ENCODE results near the gene NRG2.

NRG2 gene

DNA sequence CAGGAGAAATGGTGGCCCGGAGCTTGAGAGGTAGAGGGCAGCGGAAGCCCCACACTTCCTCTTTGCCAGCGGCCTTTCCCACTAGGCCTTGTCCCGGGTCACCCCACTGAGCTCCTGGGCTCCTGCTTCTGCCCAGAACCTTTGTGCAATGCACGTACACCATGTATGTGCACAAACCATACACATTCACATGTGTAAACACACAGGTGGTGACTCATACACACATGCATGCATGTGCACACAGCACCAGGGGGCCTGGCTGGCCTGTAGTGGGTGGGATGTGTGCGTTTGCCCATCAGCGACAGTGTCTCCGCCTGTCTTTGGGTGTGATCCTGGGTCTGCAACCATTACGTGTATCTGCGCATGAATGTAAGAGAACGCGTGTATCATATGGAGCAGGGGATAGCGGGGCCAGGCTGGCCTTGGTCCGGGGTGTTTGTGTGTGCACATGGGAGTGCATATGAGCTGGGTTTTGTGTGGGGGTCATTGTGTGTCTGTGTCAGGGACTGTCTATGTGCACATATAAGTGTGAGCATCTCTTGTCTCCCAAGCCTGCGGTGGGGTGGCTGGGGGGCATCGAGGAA lies 203.8 kb downstream of the NRG2 start:
- no peak for TF ChIP-seq CTCF (conservative IDR thresholded peaks at IDR 0.05; ENCODE audit: control insufficient read depth, insufficient read depth, low read depth, low read length)
- DNase-seq (ENCODE audit: low read depth), result no peak
- no peak overlapping the region for H3K4me3 ChIP-seq (ENCODE audit: control insufficient read depth, low read depth, low read length)

- DNase-seq (ENCODE audit: low read depth), result no peak
- no peak overlapping the region for H3K4me3 ChIP-seq (ENCODE audit: control insufficient read depth, low read depth, low read length)
- no peak for TF ChIP-seq CTCF (conservative IDR thresholded peaks at IDR 0.05; ENCODE audit: control insufficient read depth, insufficient read depth, low read depth, low read length)
Observed at GRCh38 chr5:139838381-139839197, 204.5 kb downstream of the NRG2 start.

GRCh38 chr5:139837711-139838380 lies 205.3 kb downstream of the NRG2 start:
- H3K4me3 ChIP-seq (ENCODE audit: control insufficient read depth, low read depth, low read length), result no peak overlapping the region
- TF ChIP-seq CTCF (conservative IDR thresholded peaks at IDR 0.05; ENCODE audit: control insufficient read depth, insufficient read depth, low read depth, low read length), result no peak
- DNase-seq (ENCODE audit: low read depth), result no peak

DNA sequence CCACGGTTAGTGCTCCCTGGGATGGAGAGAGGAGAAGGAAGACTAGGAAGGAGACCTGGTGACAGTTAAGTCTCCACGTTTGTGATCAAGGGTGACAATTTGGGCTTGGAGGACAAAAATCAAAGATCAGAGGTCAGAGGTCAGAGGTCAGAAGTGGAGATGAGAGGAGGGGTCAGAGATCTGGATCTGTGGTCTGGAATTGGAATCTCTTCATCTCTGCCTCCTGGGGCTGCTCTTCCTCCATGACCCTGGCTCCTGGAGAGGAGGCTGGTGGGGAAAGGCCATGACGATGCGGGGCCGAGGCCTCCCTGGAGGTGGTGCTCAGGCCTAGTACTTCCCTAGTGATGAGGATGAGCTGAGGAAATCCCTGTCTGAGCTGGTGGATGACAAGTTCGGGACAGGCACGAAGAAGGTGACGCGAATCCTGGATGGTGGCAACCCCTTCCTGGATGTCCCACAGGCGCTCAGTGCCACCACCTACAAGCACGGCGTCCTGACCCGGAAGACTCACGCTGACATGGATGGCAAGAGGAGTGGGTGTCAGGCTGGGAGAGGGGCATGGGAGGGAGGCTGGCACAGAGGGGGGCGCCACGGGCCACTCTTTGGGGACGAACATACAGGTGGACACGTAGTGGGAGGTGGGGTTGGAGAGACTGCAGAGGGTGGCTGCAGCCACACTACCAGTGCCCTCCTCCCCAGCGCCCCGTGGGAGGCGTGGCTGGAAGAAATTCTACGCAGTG lies 206.5 kb downstream of the NRG2 start:
- no peak overlapping the region for H3K4me3 ChIP-seq (ENCODE audit: control insufficient read depth, low read depth, low read length)
- TF ChIP-seq CTCF (conservative IDR thresholded peaks at IDR 0.05; ENCODE audit: control insufficient read depth, insufficient read depth, low read depth, low read length), result no peak
- DNase-seq (ENCODE audit: low read depth), result no peak

GRCh38 chr5:139835656-139836055 lies 207.4 kb downstream of the NRG2 start:
- H3K4me3 ChIP-seq (ENCODE audit: control insufficient read depth, low read depth, low read length), result no peak overlapping the region
- DNase-seq (ENCODE audit: low read depth), result no peak
- TF ChIP-seq CTCF (conservative IDR thresholded peaks at IDR 0.05; ENCODE audit: control insufficient read depth, insufficient read depth, low read depth, low read length), result no peak

DNA sequence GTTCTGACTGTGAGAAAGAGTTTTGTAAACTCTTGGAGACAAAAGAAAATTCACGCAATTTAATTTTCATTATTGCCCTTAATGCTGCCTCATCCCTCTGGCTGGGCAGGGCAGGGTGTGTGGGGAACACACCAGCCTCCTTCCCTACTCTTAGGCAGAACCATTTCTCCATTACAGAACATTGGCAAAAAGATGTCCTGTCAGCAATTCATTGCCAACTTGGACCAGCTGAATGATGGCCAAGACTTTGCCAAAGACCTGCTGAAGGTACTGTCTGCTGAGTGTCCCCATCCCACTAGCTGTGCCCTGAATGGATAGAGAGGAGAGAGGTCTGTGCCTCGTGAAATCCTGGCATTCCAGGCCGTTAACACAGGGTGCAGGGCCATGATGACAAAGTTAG lies 209.6 kb downstream of the NRG2 start:
- no peak overlapping the region for H3K4me3 ChIP-seq (ENCODE audit: control insufficient read depth, low read depth, low read length)
- no peak for TF ChIP-seq CTCF (conservative IDR thresholded peaks at IDR 0.05; ENCODE audit: control insufficient read depth, insufficient read depth, low read depth, low read length)
- DNase-seq (ENCODE audit: low read depth), result no peak

Measured in fibroblast of mammary gland (primary cell).